Measurements from ENCODE around the gene AGFG1.

Gene AGFG1

DNA sequence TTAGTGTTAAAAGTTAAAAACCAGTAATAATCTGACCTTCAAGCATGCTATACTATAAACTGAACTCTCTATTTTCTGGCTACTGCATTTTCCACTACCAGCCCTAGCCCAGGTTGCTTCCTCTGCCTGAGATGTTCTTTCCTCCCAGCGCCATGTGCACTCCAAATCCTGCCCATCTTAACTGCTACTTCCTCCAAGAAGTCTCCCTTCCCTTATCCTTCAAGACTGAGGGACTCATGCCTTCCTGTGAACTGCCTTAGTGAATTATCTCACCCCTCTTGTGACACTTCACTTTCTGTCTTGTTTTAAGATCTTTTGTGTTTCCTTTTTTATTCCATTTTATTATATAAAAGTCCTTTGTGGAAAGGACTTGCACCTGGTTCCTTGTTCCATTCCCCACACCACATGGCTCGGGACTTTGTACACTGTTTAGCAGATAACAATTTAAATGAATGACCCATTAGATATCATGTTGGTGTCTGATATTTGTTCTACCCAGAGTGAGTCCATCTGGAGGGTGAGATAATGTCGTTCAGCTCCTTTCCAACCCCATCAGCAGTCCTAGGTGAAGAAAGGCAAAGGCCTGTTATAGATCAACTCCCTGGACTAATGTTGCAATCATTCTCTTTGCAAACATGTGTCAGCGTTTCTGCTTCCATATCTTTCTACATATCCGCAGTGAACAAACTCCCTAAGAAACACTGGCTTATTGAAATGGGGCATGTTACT is 20.9 kb upstream of the AGFG1 start:
- Histone ChIP-seq H4K8ac (ENCODE audit: low read depth, low read length) (no peak overlapping the region), H3K18ac (ENCODE audit: low read length) (no peak overlapping the region), H3K9me3 (replicated peaks in 1 of 2; ENCODE audit: control insufficient read depth in 2 of 2, insufficient read depth in 1 of 2, low read depth in 1 of 2, low read length in 2 of 2) (no peaks in the 10 kb centered on the region), H3K4me3 (ENCODE audit: low read length in 2 of 2) (no peak overlapping the region), H4K91ac (ENCODE audit: low read depth, low read length, poor library complexity) (no peak overlapping the region), H2BK5ac (ENCODE audit: low read length) (no peak overlapping the region), H3K4me2 (ENCODE audit: insufficient read depth, low read length, poor library complexity, severe bottlenecking) (no peak overlapping the region), H3K27ac (replicated peaks; ENCODE audit: low read length) (no peak overlapping the region), H3K4me1 (ENCODE audit: control insufficient read depth in 2 of 2, insufficient read depth in 1 of 2, low read depth in 1 of 2, low read length in 2 of 2) (peaks cover 1 to 5% of the 10 kb centered on the region in 2 donors), H3K14ac (ENCODE audit: low read length) (no peak overlapping the region), H2BK12ac (ENCODE audit: low read length) (no peak overlapping the region), H2AK5ac (ENCODE audit: low read depth, low read length) (no peak overlapping the region), H3K4ac (ENCODE audit: low read length) (no peak overlapping the region), H3K9ac (ENCODE audit: low read depth, low read length, poor library complexity) (no peak overlapping the region), H3K27me3 (ENCODE audit: control insufficient read depth in 3 of 3, insufficient read depth in 3 of 3, low read depth in 1 of 3, low read length in 3 of 3) (no peaks in the 10 kb centered on the region), H2BK15ac (ENCODE audit: low read length) (no peak overlapping the region), H2BK120ac (ENCODE audit: low read depth, low read length) (no peak overlapping the region), H2AFZ (ENCODE audit: low read length) (no peak overlapping the region), H3K23ac (ENCODE audit: low read depth, low read length, poor library complexity) (no peak overlapping the region), H3K79me1 (ENCODE audit: low read depth, low read length) (no peaks in the 10 kb centered on the region), H3K36me3 (replicated peaks in 1 of 2; ENCODE audit: control insufficient read depth in 2 of 2, insufficient read depth in 2 of 2, low read length in 2 of 2) (no peaks in the 10 kb centered on the region)
- WGBS, 2 donors (ENCODE audit: extremely low coverage in 2 of 2, insufficient read length in 2 of 2, insufficient replicate concordance in 1 of 2), result no CpG with 5 or more reads among the region's 5 CpGs
- no peak for DNase-seq (ENCODE audit: low spot score)

DNA sequence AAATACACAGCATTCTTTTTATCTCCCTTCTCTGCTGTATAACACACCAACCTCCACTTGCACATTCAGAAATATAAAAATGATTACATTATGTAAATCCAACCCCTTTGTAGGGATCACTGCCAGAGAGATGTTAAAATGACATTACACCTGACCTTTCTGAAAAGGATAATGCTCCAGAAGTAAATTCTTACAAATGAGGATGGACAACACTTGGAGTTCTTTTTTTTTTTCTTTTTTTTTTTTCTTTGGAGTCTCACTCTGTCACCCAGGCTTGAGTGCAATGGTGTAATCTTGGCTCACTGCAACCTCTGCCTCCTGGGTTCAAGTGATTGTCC is 20.3 kb upstream of the AGFG1 start:
- Histone ChIP-seq H4K91ac (ENCODE audit: low read depth, low read length, poor library complexity) (no peak overlapping the region), H3K14ac (ENCODE audit: low read length) (no peak overlapping the region), H3K23ac (ENCODE audit: low read depth, low read length, poor library complexity) (no peak overlapping the region), H2BK15ac (ENCODE audit: low read length) (no peak overlapping the region), H2BK120ac (ENCODE audit: low read depth, low read length) (no peak overlapping the region), H2BK12ac (ENCODE audit: low read length) (no peak overlapping the region), H2BK5ac (ENCODE audit: low read length) (no peak overlapping the region), H3K27ac (replicated peaks; ENCODE audit: low read length) (no peak overlapping the region), H4K8ac (ENCODE audit: low read depth, low read length) (no peak overlapping the region), H3K18ac (ENCODE audit: low read length) (no peak overlapping the region), H3K4me1 (ENCODE audit: control insufficient read depth in 2 of 2, insufficient read depth in 1 of 2, low read depth in 1 of 2, low read length in 2 of 2) (peaks cover 1 to 6% of the 10 kb centered on the region in 2 donors), H3K4me3 (ENCODE audit: low read length in 2 of 2) (no peak overlapping the region), H3K4me2 (ENCODE audit: insufficient read depth, low read length, poor library complexity, severe bottlenecking) (no peak overlapping the region), H3K4ac (ENCODE audit: low read length) (no peak overlapping the region), H3K27me3 (ENCODE audit: control insufficient read depth in 3 of 3, insufficient read depth in 3 of 3, low read depth in 1 of 3, low read length in 3 of 3) (no peaks in the 10 kb centered on the region), H2AK5ac (ENCODE audit: low read depth, low read length) (no peak overlapping the region), H3K79me1 (ENCODE audit: low read depth, low read length) (no peaks in the 10 kb centered on the region), H2AFZ (ENCODE audit: low read length) (no peak overlapping the region), H3K36me3 (replicated peaks in 1 of 2; ENCODE audit: control insufficient read depth in 2 of 2, insufficient read depth in 2 of 2, low read length in 2 of 2) (no peaks in the 10 kb centered on the region), H3K9ac (ENCODE audit: low read depth, low read length, poor library complexity) (no peak overlapping the region), H3K9me3 (replicated peaks in 1 of 2; ENCODE audit: control insufficient read depth in 2 of 2, insufficient read depth in 1 of 2, low read depth in 1 of 2, low read length in 2 of 2) (no peaks in the 10 kb centered on the region)
- no peak for DNase-seq (ENCODE audit: low spot score)

GRCh38 chr2:227453810-227454209 is 18.1 kb upstream of the AGFG1 start:
- Histone ChIP-seq H2BK12ac (ENCODE audit: low read length) (no peak overlapping the region), H3K36me3 (replicated peaks in 1 of 2; ENCODE audit: control insufficient read depth in 2 of 2, insufficient read depth in 2 of 2, low read length in 2 of 2) (no peaks in the 10 kb centered on the region), H2AK5ac (ENCODE audit: low read depth, low read length) (no peak overlapping the region), H2BK120ac (ENCODE audit: low read depth, low read length) (no peak overlapping the region), H4K8ac (ENCODE audit: low read depth, low read length) (no peak overlapping the region), H3K27ac (replicated peaks; ENCODE audit: low read length) (no peak overlapping the region), H2BK15ac (ENCODE audit: low read length) (no peak overlapping the region), H3K9me3 (replicated peaks in 1 of 2; ENCODE audit: control insufficient read depth in 2 of 2, insufficient read depth in 1 of 2, low read depth in 1 of 2, low read length in 2 of 2) (no peaks in the 10 kb centered on the region), H3K4me1 (ENCODE audit: control insufficient read depth in 2 of 2, insufficient read depth in 1 of 2, low read depth in 1 of 2, low read length in 2 of 2) (peaks cover 1 to 6% of the 10 kb centered on the region in 2 donors), H3K14ac (ENCODE audit: low read length) (no peak overlapping the region), H3K4me2 (ENCODE audit: insufficient read depth, low read length, poor library complexity, severe bottlenecking) (no peak overlapping the region), H3K79me1 (ENCODE audit: low read depth, low read length) (no peaks in the 10 kb centered on the region), H2AFZ (ENCODE audit: low read length) (no peak overlapping the region), H4K91ac (ENCODE audit: low read depth, low read length, poor library complexity) (no peak overlapping the region), H3K18ac (ENCODE audit: low read length) (no peak overlapping the region), H3K4me3 (ENCODE audit: low read length in 2 of 2) (no peak overlapping the region), H2BK5ac (ENCODE audit: low read length) (no peak overlapping the region), H3K23ac (ENCODE audit: low read depth, low read length, poor library complexity) (no peak overlapping the region), H3K27me3 (ENCODE audit: control insufficient read depth in 3 of 3, insufficient read depth in 3 of 3, low read depth in 1 of 3, low read length in 3 of 3) (no peaks in the 10 kb centered on the region), H3K4ac (ENCODE audit: low read length) (no peak overlapping the region), H3K9ac (ENCODE audit: low read depth, low read length, poor library complexity) (no peak overlapping the region)
- DNase-seq (ENCODE audit: low spot score), result no peak
- WGBS, 2 donors (ENCODE audit: extremely low coverage in 2 of 2, insufficient read length in 2 of 2, insufficient replicate concordance in 1 of 2), result no CpG with 5 or more reads among the region's 1 CpG

DNA sequence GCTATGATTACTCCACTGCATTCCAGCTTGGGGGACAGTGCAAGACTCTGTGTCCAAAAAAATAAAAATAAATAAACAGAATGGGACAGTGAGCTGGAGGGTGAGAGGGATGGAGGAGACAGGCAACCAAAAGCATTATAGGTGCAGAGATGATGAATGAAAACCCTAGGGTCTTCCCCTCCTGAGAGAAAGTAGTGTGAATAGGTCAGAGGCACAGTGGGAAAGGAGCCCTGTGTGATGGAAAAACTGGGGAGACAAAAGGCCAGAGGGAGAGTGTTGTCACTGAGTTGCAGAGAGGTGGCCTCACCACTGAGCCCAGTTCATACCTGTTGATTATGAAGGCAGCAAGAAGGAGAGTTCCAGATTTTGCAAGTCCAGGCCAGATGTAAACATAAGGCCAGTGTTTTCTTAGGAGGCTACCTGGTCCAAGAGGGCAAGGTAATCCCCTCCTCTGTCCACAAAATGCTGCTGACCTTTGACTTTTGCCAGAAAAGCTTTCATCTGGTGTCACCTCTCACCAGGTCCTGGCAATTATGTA is 17.6 kb upstream of the AGFG1 start:
- Histone ChIP-seq H3K79me1 (ENCODE audit: low read depth, low read length) (no peaks in the 10 kb centered on the region), H2BK12ac (ENCODE audit: low read length) (no peak overlapping the region), H2BK5ac (ENCODE audit: low read length) (no peak overlapping the region), H2AFZ (ENCODE audit: low read length) (no peak overlapping the region), H3K4me1 (ENCODE audit: control insufficient read depth in 2 of 2, insufficient read depth in 1 of 2, low read depth in 1 of 2, low read length in 2 of 2) (peaks cover 1 to 6% of the 10 kb centered on the region in 2 donors), H3K9ac (ENCODE audit: low read depth, low read length, poor library complexity) (no peak overlapping the region), H3K36me3 (replicated peaks in 1 of 2; ENCODE audit: control insufficient read depth in 2 of 2, insufficient read depth in 2 of 2, low read length in 2 of 2) (no peaks in the 10 kb centered on the region), H4K91ac (ENCODE audit: low read depth, low read length, poor library complexity) (no peak overlapping the region), H3K4me3 (ENCODE audit: low read length in 2 of 2) (no peak overlapping the region), H2AK5ac (ENCODE audit: low read depth, low read length) (no peak overlapping the region), H3K9me3 (replicated peaks in 1 of 2; ENCODE audit: control insufficient read depth in 2 of 2, insufficient read depth in 1 of 2, low read depth in 1 of 2, low read length in 2 of 2) (no peaks in the 10 kb centered on the region), H3K27me3 (ENCODE audit: control insufficient read depth in 3 of 3, insufficient read depth in 3 of 3, low read depth in 1 of 3, low read length in 3 of 3) (no peaks in the 10 kb centered on the region), H3K14ac (ENCODE audit: low read length) (no peak overlapping the region), H3K4me2 (ENCODE audit: insufficient read depth, low read length, poor library complexity, severe bottlenecking) (no peak overlapping the region), H3K27ac (replicated peaks; ENCODE audit: low read length) (no peak overlapping the region), H3K18ac (ENCODE audit: low read length) (no peak overlapping the region), H2BK120ac (ENCODE audit: low read depth, low read length) (no peak overlapping the region), H3K4ac (ENCODE audit: low read length) (no peak overlapping the region), H2BK15ac (ENCODE audit: low read length) (no peak overlapping the region), H4K8ac (ENCODE audit: low read depth, low read length) (no peak overlapping the region), H3K23ac (ENCODE audit: low read depth, low read length, poor library complexity) (no peak overlapping the region)
- no peak for DNase-seq (ENCODE audit: low spot score)

Measured in neuronal stem cell (in vitro differentiated cells).